ENCODE data around the gene NQO1.
A peak's percentile ranks its signal among the peaks of the same experiment; 100 is the strongest.

DNA sequence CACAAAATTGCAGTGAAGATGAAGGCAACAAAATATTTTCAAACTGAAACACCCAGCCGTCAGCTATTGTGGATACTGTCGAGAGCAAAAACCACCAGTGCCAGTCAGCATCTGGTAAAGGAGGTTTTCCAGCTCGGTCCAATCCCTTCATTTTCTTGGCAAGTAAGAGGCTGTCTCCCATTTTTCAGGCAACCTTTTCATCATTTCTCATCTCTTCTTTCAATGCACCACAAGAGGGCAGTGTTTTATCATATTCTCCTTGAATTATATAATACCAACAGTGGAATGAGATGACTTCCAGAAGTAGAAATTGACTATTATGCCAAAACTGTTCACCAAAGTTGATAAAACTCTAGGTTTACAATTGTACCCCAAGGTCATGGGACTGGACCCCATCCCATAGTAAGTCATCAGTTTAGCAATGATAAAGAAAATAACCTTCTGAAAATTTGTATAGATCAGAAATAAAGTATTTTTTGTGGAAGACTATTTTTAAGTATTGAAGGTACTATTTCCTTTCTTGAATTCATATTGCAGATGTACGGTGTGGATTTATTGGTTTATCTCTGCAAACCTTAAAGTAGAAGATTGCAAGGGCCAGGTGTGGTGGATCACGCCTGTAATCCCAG, 16.8 kb downstream of the NQO1 start:
- TF ChIP-seq, protein P1, sequence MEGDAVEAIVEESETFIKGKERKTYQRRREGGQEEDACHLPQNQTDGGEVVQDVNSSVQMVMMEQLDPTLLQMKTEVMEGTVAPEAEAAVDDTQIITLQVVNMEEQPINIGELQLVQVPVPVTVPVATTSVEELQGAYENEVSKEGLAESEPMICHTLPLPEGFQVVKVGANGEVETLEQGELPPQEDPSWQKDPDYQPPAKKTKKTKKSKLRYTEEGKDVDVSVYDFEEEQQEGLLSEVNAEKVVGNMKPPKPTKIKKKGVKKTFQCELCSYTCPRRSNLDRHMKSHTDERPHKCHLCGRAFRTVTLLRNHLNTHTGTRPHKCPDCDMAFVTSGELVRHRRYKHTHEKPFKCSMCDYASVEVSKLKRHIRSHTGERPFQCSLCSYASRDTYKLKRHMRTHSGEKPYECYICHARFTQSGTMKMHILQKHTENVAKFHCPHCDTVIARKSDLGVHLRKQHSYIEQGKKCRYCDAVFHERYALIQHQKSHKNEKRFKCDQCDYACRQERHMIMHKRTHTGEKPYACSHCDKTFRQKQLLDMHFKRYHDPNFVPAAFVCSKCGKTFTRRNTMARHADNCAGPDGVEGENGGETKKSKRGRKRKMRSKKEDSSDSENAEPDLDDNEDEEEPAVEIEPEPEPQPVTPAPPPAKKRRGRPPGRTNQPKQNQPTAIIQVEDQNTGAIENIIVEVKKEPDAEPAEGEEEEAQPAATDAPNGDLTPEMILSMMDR (tag by site-specific recombination; IDR thresholded peaks at IDR 0.05): peak; percentile 40; the same call in 1 of the 2 replicates
- TF ChIP-seq ZNF610 (tag by site-specific recombination; IDR thresholded peaks at IDR 0.05; ENCODE audit: borderline replicate concordance) (no peak), ZBTB1 (tag by site-specific recombination; IDR thresholded peaks at IDR 0.05) (no peak), ZNF777 (tag by site-specific recombination; IDR thresholded peaks at IDR 0.05; ENCODE audit: borderline replicate concordance) (no peak), GLI4 (tag by site-specific recombination; IDR thresholded peaks at IDR 0.05) (no peak), WT1 (tag by site-specific recombination; IDR thresholded peaks at IDR 0.05) (no peak), ZNF302 (tag by site-specific recombination; IDR thresholded peaks at IDR 0.05; ENCODE audit: low read depth) (no peak), ZNF600 (tag by site-specific recombination; IDR thresholded peaks at IDR 0.05) (no peak), ZNF16 (tag by site-specific recombination; IDR thresholded peaks at IDR 0.05; ENCODE audit: low read depth) (no peak), ZNF274 (IDR thresholded peaks at IDR 0.05; ENCODE audit: low read length) (no peak), ZNF274 (tag by site-specific recombination; IDR thresholded peaks at IDR 0.05; ENCODE audit: borderline replicate concordance) (no peak), ZNF311 (tag by site-specific recombination; IDR thresholded peaks at IDR 0.05; ENCODE audit: borderline replicate concordance) (no peak), YY1 (tag by site-specific recombination; IDR thresholded peaks at IDR 0.05) (no peak)

Data from HEK293 (cell line).